HG03095 (cell line): ENCODE measurements around the gene RCAN2.

Experiments
- ATAC-seq: cut with Tn5 transposase; IDR thresholded peaks from one replicate; pipeline ENCODE4 v1.9.1; 2021; ENCODE audit warnings: moderate library complexity; ENCODE audit not compliant: unreplicated experiment

RCAN2 gene

DNA sequence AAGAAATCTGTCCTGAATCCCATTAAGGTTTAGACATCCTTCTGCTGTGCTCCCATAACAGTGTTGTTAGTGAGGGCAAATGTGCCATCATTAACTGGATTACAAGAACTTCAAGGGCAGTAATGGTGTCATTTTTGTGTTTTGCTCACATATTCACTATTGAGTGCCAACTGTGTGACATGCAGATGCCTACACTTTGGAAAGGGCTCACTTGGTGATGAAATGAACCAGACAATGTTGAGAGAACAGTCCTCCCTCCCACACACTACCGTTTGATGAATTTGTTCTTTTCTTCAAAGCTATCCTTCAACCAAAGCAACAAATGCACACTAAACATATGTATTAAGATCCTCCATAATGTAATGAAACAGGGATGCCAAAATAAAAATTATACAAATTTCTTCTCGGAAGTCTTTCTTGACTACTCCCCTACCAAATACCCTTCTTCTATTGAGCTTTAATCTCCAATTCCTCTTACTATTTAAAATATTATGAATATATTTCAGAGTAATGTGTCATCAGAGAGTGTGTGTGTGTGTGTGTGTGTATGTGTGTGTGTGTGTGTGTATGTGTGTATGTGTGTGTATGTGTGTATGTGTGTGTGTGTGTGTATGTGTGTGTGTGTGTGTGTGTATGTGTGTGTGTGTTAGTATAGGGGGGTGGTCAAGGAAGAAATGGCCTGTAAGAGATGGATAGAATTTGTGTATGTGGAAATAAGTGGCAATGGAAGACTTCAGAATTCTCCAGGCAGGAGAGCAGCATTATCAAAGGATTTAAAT lies 228.1 kb downstream of the RCAN2 start:
- no peak for ATAC-seq

DNA sequence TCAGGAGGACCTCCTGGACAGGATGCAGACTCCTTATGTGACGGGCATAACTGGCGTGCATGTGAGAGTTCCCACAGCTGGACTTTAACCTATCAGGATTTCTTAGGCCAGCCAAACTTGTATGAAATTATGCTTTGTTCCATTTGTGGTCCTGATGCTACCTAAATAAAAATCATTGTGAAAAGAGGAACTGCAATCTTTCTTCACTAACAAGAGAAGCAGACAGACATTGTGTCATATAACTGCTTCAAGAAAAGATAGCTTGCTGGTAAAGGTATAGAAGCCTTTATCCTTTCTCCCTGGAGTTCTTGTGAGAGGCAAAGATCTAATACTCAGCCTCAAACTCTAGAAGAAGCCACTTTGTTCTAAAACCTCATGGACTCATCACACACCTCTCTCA lies 233.0 kb downstream of the RCAN2 start:
- ATAC-seq = no peak

- ATAC-seq = no peak
These were observed 235.7 kb downstream of the RCAN2 start for GRCh38 chr6:46255528-46255927.

DNA sequence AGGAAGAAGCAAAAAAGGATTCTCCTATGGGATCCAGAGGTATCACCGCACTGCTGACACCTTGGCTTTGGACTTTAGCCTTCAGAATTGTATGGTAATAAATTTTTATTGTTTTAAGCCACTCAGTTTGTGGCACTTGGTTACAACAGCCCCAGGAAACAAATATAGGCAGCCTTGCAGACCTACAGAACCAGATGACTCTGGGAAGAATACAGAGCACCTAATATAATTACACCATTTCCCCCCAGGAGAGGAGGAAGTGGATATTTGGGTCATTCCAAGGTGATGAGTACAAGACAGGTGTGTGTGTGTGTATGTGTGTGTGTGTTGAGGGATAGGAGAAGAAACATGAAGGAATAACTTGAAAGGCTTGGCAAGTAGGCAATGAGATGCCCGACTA lies 236.3 kb downstream of the RCAN2 start:
- ATAC-seq = no peak

DNA sequence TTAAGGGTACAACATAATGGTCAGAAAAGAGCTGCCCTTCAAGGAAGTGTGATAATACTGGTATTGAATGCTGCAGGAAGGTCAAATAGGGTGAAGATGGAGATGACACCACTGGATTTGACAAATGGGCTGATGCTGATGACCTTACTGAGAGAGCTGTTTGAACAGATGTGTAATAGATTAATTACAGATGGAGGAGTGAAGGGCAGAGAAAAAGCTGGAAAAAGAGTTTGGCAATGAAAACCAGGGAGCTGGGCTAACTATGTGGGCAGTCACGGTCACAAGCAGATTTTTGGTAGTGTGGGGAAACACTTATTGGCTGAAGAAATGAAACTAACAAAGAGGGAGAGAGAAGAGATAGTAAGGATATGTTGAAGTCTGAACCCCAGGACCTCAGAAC lies 236.9 kb downstream of the RCAN2 start:
- ATAC-seq = no peak

DNA sequence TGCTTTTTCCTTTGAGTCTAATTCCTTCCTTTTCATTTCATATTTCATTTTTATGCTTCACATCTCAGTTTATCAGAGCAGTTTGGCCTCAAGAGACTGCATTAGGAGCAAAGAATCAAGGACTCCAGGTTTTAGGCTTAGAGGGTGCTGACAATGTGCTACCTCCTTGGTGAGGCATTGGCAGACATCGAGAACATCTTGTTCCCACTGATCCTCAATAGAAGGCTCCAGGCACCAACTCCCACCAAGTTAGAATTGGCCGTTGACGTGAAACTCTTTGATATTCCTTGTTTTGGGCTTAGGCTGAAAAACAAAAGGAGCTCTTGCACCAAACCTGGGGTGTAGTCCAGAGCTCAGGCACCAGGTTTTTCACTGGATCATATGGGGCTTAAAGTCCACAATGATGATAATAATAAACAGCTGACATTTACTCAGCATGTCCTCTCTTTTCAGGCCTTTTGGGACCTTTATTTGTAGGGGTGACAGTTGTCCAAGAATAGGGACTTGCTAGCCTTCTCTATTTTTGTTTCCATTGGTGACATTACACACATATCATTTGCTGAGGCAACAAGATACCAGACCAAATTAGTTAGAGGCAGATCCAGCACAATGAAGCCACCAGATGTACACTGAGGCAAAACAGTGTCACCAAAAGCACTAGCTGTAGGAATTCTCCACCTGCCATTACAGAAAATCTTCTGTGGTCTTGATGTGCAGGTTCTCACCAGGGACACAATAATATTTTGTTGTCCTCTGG lies 239.5 kb downstream of the RCAN2 start:
- no peak for ATAC-seq

- no peak for ATAC-seq
These were observed 243.1 kb downstream of the RCAN2 start for GRCh38 chr6:46248143-46248542.

DNA sequence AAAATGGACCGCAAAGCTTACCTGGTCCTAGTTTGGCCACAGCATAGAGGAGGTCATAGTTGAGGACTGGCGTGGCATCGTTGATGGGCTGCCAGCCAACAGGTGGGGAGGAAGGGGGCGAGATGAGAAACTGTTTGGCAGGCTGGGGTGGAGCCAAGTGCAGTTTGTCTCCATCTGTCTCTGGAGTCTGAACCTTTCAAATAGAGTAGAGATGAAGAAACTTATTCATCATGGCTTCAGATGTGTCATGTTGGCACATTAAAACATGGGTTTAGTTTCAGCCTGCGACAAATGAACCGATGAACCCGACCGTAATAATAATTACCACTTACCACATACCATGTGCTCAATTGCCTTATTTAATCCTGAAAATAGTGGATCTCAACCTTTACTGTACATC lies 244.5 kb downstream of the RCAN2 start:
- ATAC-seq = no peak

DNA sequence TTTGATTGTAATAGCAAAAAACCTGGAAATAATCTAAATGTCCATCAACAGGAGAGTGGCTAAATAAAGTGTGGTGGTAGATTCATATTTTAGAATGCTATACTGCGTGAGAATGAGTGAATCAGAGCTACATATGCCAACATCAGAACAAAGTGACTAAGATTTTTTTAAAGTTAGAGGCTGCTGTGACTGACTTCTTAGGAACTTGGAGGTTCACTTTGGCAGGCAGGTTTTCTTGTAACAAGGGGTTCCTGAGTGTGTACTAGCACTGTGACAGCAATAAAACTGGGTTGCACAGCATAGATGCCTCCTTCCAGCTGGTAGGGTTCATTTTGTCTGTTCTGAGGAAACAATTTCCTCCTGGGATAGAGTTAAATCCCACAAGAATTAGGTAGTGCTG lies 245.2 kb downstream of the RCAN2 start:
- ATAC-seq = no peak

DNA sequence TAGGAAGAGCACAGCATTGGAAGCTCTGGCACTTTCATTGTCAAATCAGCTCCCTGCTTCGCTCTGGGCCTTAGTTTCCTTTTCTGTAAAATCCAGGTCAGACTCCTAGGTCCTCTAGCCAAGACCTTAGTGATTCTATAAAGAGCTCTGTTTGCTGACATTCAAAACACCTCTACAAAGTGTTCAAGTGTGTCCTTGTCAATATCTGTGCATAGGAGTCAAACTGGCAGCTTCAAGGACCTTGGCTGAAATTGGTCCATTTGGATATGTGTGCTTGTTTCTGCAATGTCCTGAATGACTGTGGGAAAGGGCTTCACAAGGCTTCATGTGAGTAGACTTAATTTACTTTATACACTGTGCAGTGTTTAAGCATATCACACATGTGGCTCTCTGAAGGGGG lies 246.6 kb downstream of the RCAN2 start:
- no peak for ATAC-seq

DNA sequence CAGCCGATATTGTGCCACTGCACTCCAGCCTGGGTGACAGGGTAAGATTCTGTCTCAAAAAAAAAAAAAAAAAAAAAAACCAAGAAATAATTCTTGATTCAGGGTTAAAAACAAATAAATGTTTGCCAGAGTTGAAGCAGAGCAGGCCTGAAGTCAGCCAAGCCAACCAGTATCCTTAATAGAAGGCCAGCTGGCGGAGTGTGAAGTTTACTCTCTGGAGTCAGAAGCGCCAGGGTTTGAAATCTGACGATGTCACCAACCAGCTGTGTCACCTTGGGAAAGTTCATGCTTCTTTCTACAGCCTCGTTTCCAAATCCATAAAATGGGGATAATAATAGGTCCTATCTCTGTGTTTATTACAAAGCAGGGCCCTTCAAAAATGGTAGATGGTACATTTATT lies 247.5 kb downstream of the RCAN2 start:
- no peak for ATAC-seq

DNA sequence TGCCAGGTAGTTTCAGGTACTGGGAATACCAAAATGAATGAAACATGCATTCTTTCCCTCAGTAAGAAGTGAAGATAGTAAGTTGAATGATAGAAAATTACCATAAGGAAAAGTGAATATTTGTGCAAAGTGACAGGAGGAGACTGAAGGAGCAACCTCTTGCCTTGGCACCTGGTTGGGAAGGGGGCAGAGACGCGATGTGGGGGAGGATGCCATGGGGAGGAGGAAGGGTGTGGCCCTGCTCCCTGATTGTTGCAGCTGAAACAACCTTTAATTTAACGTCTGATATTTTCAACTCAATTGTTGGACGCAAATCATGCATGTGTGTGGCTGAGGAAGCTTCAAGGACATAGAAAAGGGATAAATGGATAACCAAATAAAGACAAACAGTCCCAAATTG lies 248.3 kb downstream of the RCAN2 start:
- ATAC-seq = no peak

- ATAC-seq = no peak
These were observed 250.2 kb downstream of the RCAN2 start for GRCh38 chr6:46240866-46241565.

GRCh38 chr6:46236752-46237151 lies 254.5 kb downstream of the RCAN2 start:
- no peak for ATAC-seq

- ATAC-seq = no peak
These were observed 256.0 kb downstream of the RCAN2 start for GRCh38 chr6:46235242-46235641.

DNA sequence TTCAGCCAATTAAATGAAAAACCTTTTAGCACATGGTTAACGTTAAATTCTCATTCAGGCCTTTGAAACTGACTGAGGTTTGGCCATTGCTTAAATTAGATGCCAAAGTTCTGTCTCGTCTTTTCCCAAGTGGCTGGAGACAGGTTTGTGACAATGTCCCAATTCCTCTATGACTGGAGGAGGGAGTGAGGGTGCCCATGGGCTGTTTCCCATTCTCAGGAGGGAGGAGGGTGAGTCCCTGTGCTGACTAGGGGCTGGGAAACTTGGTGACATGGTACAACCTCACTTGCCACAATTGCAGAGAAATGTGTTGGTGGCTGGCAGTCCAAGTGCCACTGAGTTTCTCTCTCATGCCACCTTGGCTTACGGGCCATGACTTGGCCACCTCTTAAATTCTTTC lies 256.5 kb downstream of the RCAN2 start:
- no peak for ATAC-seq

DNA sequence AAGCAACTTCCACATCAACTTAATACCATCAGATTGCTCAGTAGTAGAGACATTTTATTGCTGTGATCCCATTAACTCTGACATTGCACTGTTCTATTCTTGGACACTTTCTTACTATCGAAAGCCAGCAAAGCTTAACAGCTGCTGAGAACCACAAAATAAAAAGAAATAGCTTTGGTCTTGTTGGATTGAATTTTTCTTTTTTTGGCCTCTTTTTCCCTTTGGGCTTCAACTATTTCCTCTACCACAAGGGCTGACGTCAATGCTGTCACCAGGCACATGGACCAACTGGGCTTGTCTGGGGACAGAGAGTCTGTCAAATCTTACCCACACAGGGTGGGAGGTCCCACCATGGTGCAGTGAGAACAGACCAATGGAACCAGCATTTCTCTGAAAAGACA lies 257.1 kb downstream of the RCAN2 start:
- no peak for ATAC-seq

- no peak for ATAC-seq
These were observed 258.1 kb downstream of the RCAN2 start for GRCh38 chr6:46233129-46233528.

GRCh38 chr6:46222286-46222685 lies 269.0 kb downstream of the RCAN2 start:
- ATAC-seq = no peak

DNA sequence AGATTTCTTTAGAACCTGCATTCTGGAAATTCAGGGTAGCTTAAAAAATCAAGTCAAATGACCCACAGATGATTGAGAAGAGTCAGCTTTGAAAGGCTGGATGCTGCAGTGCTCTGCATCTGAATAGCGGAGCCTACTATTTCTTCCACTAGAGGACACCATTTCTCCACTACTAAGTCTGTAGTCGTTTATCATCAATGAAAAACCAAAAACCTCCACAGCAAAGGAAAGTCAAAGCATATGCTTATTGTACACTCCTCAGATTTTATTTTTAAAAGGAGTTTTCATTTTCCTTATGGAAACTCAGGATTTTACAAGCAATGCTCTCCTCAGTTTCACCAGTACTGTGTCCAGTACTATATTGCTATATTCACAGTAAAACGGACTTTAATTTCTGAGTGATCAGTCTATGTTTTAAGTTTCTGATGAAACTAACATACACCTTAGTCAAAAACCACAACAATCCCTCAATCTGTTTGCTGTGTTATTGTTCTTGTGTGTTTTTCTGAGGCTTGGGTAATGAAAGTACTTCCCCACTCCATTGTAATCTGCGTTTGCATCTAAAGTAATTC lies 269.9 kb downstream of the RCAN2 start:
- peak; percentile 50 for ATAC-seq

DNA sequence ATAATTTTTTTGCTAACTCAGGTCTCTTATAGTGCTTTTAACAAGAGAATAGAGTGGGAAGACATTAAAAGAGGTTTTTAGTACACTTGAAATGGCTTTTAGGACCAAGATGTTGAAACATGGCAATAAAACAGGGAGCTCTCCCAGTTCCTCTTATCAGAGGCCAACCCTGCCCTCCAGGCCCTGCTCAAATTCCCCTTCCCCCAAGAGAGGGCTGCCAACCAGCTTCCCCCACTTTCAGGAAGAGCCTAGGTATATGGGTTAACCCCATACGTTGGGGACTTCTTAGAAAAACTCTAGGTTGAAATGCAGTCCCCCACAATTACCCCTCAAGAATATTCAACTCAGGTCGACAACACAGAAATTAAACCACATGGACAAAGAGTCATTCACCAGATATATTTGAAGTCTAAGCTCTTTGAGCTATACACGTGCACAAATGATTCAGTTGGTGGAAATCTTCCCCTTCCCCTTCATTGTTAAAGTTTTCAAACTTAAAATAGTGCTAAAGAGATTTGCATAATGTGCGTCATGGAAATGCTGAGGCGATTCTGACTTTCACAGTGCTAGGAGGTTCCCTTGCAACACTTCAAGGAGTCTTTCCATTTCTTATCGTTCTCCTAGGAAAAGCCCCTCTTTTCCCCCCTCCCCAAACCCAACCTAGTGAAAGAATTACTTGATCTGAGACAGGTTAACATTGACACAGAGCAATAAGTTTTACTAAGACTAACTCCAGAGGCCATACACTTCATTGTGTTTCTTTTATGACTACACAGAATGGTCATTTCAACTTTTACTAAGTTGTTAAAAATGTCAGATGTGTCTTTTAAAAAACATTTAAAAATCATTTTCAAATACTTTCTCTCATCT lies 270.7 kb downstream of the RCAN2 start:
- peak; percentile 68 for ATAC-seq
